Neural progenitor cell (in vitro differentiated cells): Measurements from ENCODE around the gene NBEAL1. TPM values are rescaled to one million over a fixed set of nuclear protein-coding genes. Genes with fewer than 3 reads are reported as not detected.
"Not testable (repeated sequence)": the region's sequence is repeated elsewhere in the genome, so short reads cannot be mapped to it uniquely, and the experiment has no call there.

Experiments used
- DNase-seq: peaks from one replicate; pipeline ENCODE4 v3.0.0-alpha.2; 2016; ENCODE audit warnings: low spot score
- H2AFZ ChIP-seq: fragments of 200-600 bp; sonication (generic); replicated peaks from 2 replicates; pipeline ENCODE4 v1.6.1; 2016; ENCODE audit warnings: antibody characterized with exemption
- H3F3A ChIP-seq: fragments of 200-600 bp; sonication (generic); 2 replicates; pipeline ENCODE4 v1.6.1; 2016; ENCODE audit warnings: antibody characterized with exemption, low read depth
- H3K27ac ChIP-seq: fragments of 200-600 bp; sonication (generic); 2 replicates; pipeline ENCODE4 v1.5.1; 2016; ENCODE audit warnings: mild to moderate bottlenecking
- H3K27me3 ChIP-seq: fragments of 200-600 bp; sonication (generic); 2 replicates; pipeline ENCODE4 v1.6.1; 2016; ENCODE audit warnings: mild to moderate bottlenecking, moderate library complexity
- H3K36me3 ChIP-seq: fragments of 200-600 bp; sonication (generic); 2 replicates; pipeline ENCODE4 v1.5.1; 2016
- H3K4me1 ChIP-seq: fragments of 200-600 bp; sonication (generic); 2 replicates; pipeline ENCODE4 v1.6.1; 2016; ENCODE audit warnings: mixed run types
- H3K4me2 ChIP-seq: fragments of 200-600 bp; sonication (generic); 2 replicates; pipeline ENCODE4 v1.6.1; 2016
- H3K4me3 ChIP-seq: fragments of 200-600 bp; sonication (generic); 2 replicates; pipeline ENCODE4 v1.5.1; 2016
- H3K79me2 ChIP-seq: fragments of 200-600 bp; sonication (generic); 2 replicates; pipeline ENCODE4 v1.6.1; 2016; ENCODE audit warnings: low read depth
- H3K9ac ChIP-seq: fragments of 200-600 bp; sonication (generic); 2 replicates; pipeline ENCODE4 v1.6.1; 2016
- H3K9me3 ChIP-seq: fragments of 200-600 bp; sonication (generic); 2 replicates; pipeline ENCODE4 v1.5.1; 2016; ENCODE audit warnings: low read depth
- H4K20me1 ChIP-seq: fragments of 200-600 bp; sonication (generic); 2 replicates; pipeline ENCODE4 v1.6.1; 2016; ENCODE audit warnings: low read depth
- H3K27ac Mint-ChIP-seq: 3 replicates; pipeline ENCODE4 v1.8.0; 2021; ENCODE audit warnings: mixed read lengths
- H3K27me3 Mint-ChIP-seq: 2 replicates; pipeline ENCODE4 v1.8.0; 2022; ENCODE audit warnings: low read depth, mild to moderate bottlenecking, inconsistent platforms, moderate library complexity, mixed read lengths; ENCODE audit not compliant: insufficient read depth
- H3K36me3 Mint-ChIP-seq: 3 replicates; pipeline ENCODE4 v1.8.0; 2021; ENCODE audit warnings: mixed read lengths
- H3K4me1 Mint-ChIP-seq: 3 replicates; pipeline ENCODE4 v1.8.0; 2021; ENCODE audit warnings: mixed read lengths
- H3K4me3 Mint-ChIP-seq: 3 replicates; pipeline ENCODE4 v1.8.0; 2021; ENCODE audit warnings: mild to moderate bottlenecking, moderate library complexity, mixed read lengths
- H3K9me3 Mint-ChIP-seq: 3 replicates; pipeline ENCODE4 v1.8.0; 2020; ENCODE audit warnings: mixed read lengths
- CTCF ChIP-seq: fragments of 200-600 bp; sonication (generic); IDR thresholded peaks from 2 replicates; pipeline ENCODE4 v1.5.1; 2017; ENCODE audit warnings: antibody characterized with exemption, mild to moderate bottlenecking
- EZH2 ChIP-seq: fragments of 200-600 bp; sonication (generic); IDR thresholded peaks from 2 replicates; pipeline ENCODE4 v1.6.1; 2017; ENCODE audit warnings: antibody characterized with exemption, mild to moderate bottlenecking, moderate library complexity
- EZH2phosphoT487 ChIP-seq: fragments of 200-600 bp; sonication (generic); IDR thresholded peaks from 2 replicates; pipeline ENCODE4 v1.6.1; 2017; ENCODE audit warnings: antibody characterized with exemption
- total RNA-seq: library from RNA; depleted of rRNA; stranded (reverse); fragments of >200 nt; gene quantifications from 2 replicates; pipeline ENCODE4 v1.2.3, GENCODE V29; 2015; ENCODE audit warnings: low replicate concordance

The NBEAL1 gene
- total RNA-seq, 1 donor from 2014 or later, result 10.3 TPM

DNA sequence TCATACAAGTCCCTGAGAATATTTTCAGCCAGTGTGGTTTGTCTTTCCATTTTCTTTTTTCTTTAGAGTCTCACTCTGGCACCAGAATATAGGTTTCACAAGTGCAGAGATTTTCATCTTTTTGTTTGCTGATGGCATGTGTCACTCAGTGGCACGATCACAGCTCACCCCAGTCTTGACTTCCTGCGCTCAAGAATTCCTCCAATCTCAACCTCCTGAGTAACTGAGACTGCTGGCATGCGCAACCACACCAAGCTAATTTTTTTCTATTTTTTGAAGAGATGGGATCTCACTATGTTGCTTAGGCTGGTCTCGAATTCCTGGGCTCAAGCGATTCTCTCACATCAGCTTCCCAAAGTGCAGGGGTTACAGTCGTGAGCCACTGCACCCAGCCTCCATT lies 23.9 kb downstream of the NBEAL1 start:
- H3K79me2 ChIP-seq, result peaks cover 3% of the 10 kb centered on the region
- no peak overlapping the region for H3K27ac ChIP-seq
- DNase-seq, result no peak
- no peaks in the 10 kb centered on the region for H3F3A ChIP-seq
- no peak overlapping the region for H3K4me2 ChIP-seq
- Mint-ChIP-seq H3K9me3 (no peaks in the 10 kb centered on the region), H3K27me3 (no peaks in the 10 kb centered on the region), H3K36me3 (peaks cover 2% of the 10 kb centered on the region), H3K4me1 (no peaks in the 10 kb centered on the region), H3K27ac (no peak overlapping the region), H3K4me3 (no peak overlapping the region)
- TF ChIP-seq CTCF (no peak), EZH2 (no peak), EZH2phosphoT487 (no peak)
- H2AFZ ChIP-seq, result no peak overlapping the region
- no peak overlapping the region for H3K9ac ChIP-seq
- H3K4me3 ChIP-seq, result no peak overlapping the region
- no peaks in the 10 kb centered on the region for H3K9me3 ChIP-seq
- H4K20me1 ChIP-seq, result no peaks in the 10 kb centered on the region
- no peaks in the 10 kb centered on the region for H3K36me3 ChIP-seq
- no peaks in the 10 kb centered on the region for H3K27me3 ChIP-seq
- no peaks in the 10 kb centered on the region for H3K4me1 ChIP-seq

- not testable (repeated sequence) for H3F3A ChIP-seq, H3K4me2 ChIP-seq, H3K9me3 ChIP-seq, H3K4me3 Mint-ChIP-seq, H3K4me3 ChIP-seq, H3K4me1 Mint-ChIP-seq, H3K36me3 ChIP-seq, H3K9me3 Mint-ChIP-seq, H4K20me1 ChIP-seq, H3K4me1 ChIP-seq, H3K27ac ChIP-seq, H3K27ac Mint-ChIP-seq, H3K36me3 Mint-ChIP-seq, H3K27me3 ChIP-seq, H3K27me3 Mint-ChIP-seq, H3K9ac ChIP-seq, H3K79me2 ChIP-seq, H2AFZ ChIP-seq, DNase-seq
Measured at GRCh38 chr2:203039211-203039610, 24.5 kb downstream of the NBEAL1 start.

DNA sequence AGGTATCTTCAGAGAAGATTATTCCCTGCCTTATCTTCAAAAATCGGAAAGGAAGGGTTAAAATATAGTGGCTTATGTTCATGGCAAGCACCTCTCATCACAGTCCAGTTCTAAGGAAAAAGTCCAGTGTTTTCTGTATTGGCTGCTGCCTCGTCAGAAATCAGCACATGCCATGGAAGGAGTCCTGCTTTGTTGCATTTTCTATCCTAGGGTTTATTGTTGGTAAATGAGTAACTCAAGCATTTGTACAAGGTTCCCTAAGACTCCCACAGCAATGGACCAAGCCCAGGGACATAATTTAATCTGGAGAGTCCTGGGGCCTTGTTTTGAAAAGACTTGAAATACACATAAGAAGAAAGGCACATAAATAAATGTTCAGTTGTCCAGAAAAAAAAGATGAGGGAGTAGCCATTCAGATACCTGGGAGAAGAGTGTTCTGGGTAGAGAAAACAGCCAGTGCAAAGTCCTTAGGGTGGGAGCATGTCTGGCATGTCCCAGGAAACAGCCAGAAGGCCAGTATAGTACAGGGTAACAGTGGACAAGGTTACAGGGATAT lies 26.4 kb downstream of the NBEAL1 start:
- no peak overlapping the region for H3K4me3 Mint-ChIP-seq
- no peaks in the 10 kb centered on the region for H3K4me1 ChIP-seq
- no peak overlapping the region for H3K27ac ChIP-seq
- no peak overlapping the region for H3K4me3 ChIP-seq
- H3K36me3 Mint-ChIP-seq, result peaks cover 2% of the 10 kb centered on the region
- H3K9ac ChIP-seq, result no peak overlapping the region
- no peaks in the 10 kb centered on the region for H3K4me1 Mint-ChIP-seq
- H3K79me2 ChIP-seq, result peaks cover 3% of the 10 kb centered on the region
- H3F3A ChIP-seq, result no peaks in the 10 kb centered on the region
- no peaks in the 10 kb centered on the region for H3K27me3 Mint-ChIP-seq
- no peaks in the 10 kb centered on the region for H3K9me3 ChIP-seq
- no peak for TF ChIP-seq EZH2phosphoT487
- no peak for TF ChIP-seq CTCF
- TF ChIP-seq EZH2, result no peak
- no peaks in the 10 kb centered on the region for H3K9me3 Mint-ChIP-seq
- H3K36me3 ChIP-seq, result no peaks in the 10 kb centered on the region
- no peak overlapping the region for H3K27ac Mint-ChIP-seq
- no peaks in the 10 kb centered on the region for H3K27me3 ChIP-seq
- no peak overlapping the region for H3K4me2 ChIP-seq
- H4K20me1 ChIP-seq, result no peaks in the 10 kb centered on the region
- H2AFZ ChIP-seq, result no peak overlapping the region
- no peak for DNase-seq

GRCh38 chr2:203042178-203042577 lies 27.5 kb downstream of the NBEAL1 start:
- H3F3A ChIP-seq, result no peaks in the 10 kb centered on the region
- no peak overlapping the region for H3K27ac ChIP-seq
- H3K9me3 ChIP-seq, result no peaks in the 10 kb centered on the region
- TF ChIP-seq CTCF (no peak), EZH2 (no peak), EZH2phosphoT487 (no peak)
- no peaks in the 10 kb centered on the region for H3K4me1 ChIP-seq
- H2AFZ ChIP-seq, result no peak overlapping the region
- H3K27ac Mint-ChIP-seq, result no peak overlapping the region
- peaks cover 4% of the 10 kb centered on the region for H3K36me3 Mint-ChIP-seq
- no peaks in the 10 kb centered on the region for H4K20me1 ChIP-seq
- H3K4me3 Mint-ChIP-seq, result no peak overlapping the region
- no peak overlapping the region for H3K4me3 ChIP-seq
- no peaks in the 10 kb centered on the region for H3K36me3 ChIP-seq
- no peak for DNase-seq
- no peak overlapping the region for H3K4me2 ChIP-seq
- H3K9ac ChIP-seq, result no peak overlapping the region
- H3K79me2 ChIP-seq, result no peaks in the 10 kb centered on the region
- H3K4me1 Mint-ChIP-seq, result no peaks in the 10 kb centered on the region
- no peaks in the 10 kb centered on the region for H3K9me3 Mint-ChIP-seq
- no peaks in the 10 kb centered on the region for H3K27me3 Mint-ChIP-seq
- no peaks in the 10 kb centered on the region for H3K27me3 ChIP-seq
